Measurements from ENCODE around the gene CTDSPL2. TPM values are rescaled to one million over a fixed set of nuclear protein-coding genes. Genes with fewer than 3 reads are reported as not detected.
"Not testable (repeated sequence)": the region's sequence is repeated elsewhere in the genome, so short reads cannot be mapped to it uniquely, and the experiment has no call there.

CTDSPL2 gene
- total RNA-seq, 1 donor from 2014 or later, result 117 TPM

DNA sequence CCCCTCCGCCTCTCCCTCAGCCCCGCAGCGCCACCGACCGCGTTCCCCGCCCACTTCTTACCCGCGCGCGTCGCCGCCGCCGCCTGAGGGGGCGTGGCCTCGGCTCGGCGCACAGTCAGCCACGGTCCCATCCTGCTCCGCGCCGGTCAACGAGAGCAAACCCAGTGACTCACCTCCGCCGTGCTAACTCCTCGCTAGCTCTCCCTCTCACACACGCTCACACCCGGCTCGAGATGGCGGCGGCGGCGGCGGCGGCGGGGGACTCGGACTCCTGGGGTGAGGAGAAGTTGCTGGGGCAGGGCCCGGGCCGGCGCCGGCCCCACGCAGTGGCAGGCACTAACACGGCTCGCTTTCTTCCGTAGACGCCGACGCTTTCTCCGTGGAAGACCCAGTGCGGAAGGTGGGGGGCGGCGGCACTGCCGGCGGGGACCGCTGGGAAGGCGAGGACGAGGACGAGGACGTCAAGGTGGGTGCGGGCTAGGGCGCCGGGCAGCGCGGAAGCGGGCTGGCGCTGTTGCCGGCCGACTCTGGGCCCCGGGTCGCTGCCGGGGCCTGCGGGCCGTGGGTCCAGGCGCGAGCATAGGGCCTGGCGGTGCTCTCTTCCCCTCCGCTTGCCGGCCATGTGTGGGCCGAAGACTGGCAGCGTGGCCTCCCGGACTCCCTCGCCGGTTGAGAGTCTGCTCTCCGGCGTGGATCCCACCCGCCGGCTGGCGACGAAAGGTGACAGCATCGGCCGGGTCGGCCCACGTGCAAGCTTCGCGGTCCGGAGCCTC lies 109.7 kb downstream of the CTDSPL2 start, which contains the start of gene EIF3J:
EIF3J (plus strand) TSS at position 186 of the 773 bp plus-strand sequence; CDS start at position 234, 48 bp downstream.
- no peak for FAIRE-seq
- peak; percentile 95 for DNase-seq (ENCODE audit: low spot score in 2 of 2)

DNA sequence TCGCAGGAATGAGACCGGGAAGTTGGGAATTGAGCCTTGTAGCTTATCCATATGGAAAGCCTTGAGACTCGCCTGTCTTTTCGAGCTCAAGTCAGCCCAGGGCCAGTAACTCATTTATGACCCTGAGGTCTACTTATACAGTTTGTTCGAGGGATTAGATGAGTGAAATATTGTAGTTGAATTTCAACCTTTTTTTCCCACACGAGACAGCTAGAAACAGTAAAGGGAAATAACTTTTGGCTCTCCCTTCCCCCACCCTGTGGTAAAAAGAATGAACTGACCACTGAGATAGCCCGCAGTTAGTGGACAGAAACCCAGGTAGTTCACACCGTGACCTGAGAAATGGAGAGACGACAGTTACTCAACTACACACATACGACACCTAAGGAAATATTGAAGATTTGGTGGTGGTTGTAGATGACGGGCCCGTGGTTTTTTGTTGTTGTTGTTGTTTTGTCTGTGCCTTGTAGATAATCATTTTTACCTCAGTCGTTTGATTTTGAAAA lies 110.4 kb downstream of the CTDSPL2 start:
- DNase-seq (ENCODE audit: low spot score in 2 of 2), result no peak
- FAIRE-seq, result no peak

DNA sequence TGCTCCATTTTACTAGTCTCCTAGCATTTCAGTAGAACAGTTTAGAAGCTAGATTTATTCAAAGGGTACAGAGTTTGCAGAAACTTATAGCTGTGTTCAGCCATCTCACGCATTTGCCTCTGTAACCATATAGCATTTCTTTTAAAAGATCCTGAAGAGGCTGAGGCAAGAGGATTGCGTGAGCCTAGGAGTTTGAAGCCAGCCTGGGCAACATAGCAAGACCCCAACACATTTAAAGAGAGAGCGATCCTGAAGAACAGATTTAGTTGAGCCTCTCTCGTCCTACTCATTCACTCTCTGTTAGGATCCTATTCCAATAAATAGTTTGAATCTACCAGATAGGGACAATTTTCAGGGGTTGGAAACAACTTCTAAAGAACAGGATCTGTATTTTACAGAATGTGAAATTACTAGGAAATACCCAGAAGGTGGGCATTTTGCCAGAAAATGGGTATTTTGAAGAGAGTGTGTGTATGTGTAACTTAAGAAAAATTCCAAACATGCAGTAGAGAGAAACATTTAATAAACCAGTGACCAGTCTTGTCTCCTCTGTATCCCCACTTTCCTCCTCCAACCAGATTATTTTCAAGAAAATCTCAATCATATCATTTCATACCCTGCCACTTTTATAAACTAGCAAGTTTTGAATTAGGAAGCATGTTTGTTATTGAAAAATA lies 114.0 kb downstream of the CTDSPL2 start:
- DNase-seq (ENCODE audit: low spot score in 2 of 2), result no peak

DNA sequence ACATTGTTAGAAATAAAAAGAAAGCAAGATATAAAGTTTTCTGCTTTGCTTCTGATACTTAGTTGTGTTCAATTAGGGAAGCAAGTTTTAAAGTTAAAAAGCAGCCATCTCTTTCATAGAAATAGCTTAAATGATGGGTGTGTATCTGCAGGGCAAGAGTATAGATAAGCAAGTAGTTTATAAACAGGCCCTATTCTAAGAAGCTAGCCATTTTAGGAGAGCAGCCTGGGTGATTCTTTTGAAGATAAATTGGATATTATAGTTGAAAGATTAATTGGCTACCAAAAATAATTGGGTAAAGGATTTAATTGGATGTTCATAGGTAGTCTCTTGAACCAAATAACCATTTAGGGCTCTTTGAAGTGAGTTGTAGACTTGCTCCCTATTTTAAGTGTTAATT lies 115.2 kb downstream of the CTDSPL2 start:
- DNase-seq (ENCODE audit: low spot score in 2 of 2) (no peak), FAIRE-seq (no peak)

More for the DNA sequence above, 114.0 kb downstream of the CTDSPL2 start:
- FAIRE-seq, result no peak

DNA sequence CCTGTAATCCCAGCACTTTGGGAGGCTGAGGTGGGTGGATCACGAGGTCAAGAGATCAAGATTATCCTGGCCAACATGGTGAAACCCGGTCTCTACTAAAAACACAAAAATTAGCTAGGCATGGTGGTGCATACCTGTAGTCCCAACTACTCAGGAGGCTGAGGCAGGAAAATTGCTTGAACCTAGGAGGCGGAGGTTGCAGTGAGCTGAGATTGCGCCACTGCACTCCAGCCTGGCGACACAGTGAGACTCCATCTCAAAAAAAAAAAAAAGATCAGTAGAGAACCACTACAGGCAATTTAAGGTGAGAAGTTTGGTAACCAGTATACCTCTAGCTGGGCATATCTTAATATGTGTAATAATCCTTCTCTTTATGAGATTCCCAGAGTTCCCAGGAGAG lies 117.3 kb downstream of the CTDSPL2 start:
- not testable (repeated sequence) for DNase-seq (ENCODE audit: low spot score in 2 of 2); FAIRE-seq

DNA sequence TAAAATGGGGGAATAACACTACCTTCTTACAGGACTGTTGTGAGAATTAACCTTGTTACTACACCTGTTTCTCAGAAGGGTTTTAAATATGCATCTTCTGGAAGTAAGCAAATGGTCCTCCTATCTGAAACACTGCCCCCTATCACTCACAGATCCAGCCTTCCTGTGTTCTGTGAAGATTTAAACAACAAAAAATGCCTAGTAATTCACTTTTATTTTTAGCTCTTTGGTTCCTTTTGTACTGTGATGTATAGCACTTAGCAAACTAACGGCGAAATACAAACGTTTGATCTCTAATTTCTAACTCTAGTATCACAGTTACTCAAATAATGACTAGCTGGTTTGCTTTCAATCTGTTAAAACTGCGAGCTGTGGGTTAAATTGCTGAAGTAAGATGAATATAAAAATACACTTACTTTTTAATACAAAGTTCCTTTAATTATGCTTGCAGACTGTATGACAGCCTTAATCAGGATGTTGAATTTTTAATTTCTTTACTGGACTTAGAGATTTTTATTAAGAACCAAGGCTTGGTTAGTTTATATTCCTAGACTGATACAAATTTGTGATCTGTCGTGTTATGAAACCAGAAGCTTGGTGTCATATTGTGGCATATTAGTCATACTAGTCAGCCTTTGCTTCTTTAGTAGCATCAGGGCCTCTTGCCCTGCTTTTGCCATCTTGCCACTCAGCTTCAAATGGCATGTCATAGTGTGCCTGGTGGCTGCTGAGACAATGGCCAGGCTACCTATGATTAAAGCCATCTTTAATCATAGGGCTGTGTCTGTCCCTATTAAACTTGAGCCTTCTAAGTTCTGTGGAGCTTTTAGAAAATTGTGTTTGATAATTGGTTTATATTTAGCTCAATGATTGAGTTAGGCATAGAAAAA lies 118.7 kb downstream of the CTDSPL2 start:
- DNase-seq (ENCODE audit: low spot score in 2 of 2) (no peak), FAIRE-seq (no peak)

DNA sequence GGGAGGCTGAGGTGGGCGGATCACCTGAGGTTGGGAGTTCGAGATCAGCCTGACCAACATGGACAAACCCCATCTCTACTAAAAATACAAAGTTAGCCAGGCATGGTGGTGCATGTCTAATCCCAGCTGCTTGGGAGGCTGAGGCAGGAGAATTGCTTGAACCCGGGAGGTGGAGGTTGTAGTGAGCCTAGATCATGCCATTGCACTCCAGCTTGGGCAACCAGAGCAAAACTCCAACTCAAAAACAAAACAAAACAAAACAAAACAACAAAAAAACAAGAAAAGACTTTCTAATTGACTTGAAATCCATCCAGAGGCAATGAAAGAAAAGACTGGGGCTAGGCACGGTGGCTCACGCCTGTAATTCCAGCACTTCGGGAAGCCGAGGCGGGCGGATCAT lies 121.7 kb downstream of the CTDSPL2 start:
- not testable (repeated sequence) for DNase-seq (ENCODE audit: low spot score in 2 of 2); FAIRE-seq

DNA sequence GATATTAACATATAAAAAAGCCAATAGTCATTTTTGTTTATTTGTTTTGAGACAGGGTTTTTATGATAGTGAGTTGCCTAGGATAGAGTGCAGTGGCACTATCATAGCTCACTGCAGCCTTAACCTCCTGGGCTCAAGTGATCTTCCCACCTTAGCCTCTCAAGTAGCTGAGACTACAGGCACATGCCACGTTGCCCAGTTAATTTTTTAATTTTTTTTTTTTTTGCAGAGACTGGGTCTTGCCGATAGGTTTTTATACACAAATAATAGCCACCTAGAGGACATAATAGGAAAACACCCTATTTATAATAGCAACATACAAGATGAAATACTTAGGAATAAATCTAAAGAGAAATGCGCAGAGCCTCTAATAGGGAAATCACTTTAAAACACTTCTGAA lies 122.8 kb downstream of the CTDSPL2 start:
- DNase-seq (ENCODE audit: low spot score in 2 of 2) (no peak), FAIRE-seq (no peak)

DNA sequence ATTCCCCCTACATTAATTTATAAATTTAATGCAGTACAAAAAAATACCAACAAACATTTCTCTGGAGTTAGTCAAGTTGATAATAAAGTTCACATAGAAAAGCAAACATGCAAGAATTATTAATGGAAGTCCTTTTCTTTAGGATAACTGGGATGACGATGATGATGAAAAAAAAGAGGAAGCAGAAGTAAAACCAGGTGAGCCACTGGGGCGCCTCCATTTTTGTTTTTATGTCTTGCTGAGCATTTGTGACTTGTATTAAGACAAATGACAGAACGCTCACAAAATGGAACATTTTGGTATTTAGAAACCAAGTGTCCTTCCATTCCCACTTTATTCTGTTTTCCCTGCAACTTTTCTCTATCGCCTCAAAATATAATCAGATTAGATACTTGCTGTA lies 123.3 kb downstream of the CTDSPL2 start:
- DNase-seq (ENCODE audit: low spot score in 2 of 2) (no peak), FAIRE-seq (no peak)

DNA sequence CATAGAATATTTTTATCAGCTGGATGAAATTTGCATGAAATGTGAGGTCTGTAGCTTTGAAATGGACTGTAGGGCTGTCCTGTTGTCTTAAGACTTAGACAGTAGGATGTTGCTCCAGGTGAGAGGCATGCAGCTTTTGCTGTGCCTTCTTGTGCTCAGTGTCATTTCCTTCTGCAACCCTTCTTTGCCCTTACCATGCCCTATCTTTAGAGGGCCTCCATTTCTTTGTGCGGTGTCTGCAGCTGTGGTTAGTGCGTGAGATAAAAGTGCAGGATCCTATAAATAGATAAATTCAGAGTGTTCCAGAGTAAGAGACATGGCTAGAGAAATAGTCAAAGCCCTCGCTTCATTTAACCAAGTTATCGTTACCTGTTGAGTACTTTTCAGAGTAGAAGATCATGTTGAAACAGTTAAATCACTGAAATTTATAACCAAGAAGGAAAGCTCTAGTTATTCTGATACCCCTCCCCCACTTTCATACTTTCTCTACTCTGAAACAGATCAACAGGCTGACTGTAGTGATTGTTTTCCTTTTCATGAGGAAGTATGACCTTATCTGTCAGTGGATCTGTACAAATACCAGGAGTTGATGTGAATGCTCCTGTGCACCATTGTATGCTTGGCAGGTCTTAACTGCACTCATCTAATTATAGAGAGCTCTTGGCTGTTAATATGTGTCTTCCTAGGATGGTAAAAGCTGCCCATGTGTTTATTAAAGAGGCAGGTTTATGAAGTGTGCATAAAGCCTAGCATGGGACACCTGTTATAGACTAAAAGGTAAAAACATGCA lies 127.7 kb downstream of the CTDSPL2 start:
- DNase-seq (ENCODE audit: low spot score in 2 of 2) (no peak), FAIRE-seq (no peak)

DNA sequence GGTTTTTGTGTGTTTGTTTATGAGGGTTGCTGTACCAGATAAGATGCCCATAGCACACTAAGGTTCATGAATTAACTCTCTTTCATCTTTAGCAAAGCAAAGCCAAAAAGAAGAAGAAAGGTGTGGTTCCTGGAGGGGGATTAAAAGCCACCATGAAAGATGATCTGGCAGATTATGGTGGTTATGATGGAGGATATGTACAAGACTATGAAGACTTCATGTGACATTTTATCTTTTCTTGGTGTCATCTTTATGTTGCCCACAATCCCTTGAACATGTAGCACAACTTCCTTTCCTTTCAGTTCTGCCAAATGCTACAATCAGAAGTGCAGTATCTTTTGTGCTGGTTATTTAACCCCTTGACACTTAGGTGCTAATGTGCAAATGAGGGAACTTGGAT lies 133.5 kb downstream of the CTDSPL2 start:
- FAIRE-seq; DNase-seq (ENCODE audit: low spot score in 2 of 2): not testable (repeated sequence)

DNA sequence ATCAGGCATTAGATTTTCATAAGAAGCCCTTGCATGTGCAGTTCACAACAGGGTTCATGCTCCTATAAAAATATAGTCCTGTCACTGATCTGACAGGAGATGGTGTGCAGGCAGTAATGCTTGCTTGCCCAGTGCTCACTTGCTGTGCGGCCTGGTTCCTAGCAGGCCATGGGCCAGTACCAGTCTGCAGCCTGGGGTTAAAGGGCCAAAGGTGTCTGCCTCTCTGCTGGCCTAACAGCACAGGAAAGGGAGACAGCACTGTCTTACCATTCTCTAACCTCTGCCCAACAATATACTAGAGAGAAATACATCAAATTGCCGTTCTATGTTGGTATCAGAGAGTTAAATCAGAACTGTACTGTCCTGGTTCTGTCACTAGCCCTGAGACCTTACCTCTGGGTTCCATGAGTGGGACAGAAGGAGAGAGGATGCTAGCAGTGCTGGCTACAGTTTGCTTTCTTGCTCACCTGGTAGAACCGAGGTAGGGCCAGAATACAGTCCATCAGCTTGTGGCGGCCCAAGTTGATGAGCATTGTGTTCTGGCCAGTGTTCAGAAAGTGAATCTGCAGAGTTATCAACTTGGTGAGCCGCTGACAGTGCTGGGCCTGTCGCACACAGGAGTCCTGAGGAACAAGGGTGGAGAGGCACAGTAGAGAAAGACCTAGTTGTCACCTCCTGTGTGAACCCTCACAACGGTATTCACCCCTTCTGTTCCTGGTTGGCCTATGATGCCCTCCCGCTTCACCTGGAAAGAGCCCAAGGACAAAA lies 138.1 kb downstream of the CTDSPL2 start:
- no peak for FAIRE-seq
- DNase-seq (ENCODE audit: low spot score in 2 of 2), result no peak

DNA sequence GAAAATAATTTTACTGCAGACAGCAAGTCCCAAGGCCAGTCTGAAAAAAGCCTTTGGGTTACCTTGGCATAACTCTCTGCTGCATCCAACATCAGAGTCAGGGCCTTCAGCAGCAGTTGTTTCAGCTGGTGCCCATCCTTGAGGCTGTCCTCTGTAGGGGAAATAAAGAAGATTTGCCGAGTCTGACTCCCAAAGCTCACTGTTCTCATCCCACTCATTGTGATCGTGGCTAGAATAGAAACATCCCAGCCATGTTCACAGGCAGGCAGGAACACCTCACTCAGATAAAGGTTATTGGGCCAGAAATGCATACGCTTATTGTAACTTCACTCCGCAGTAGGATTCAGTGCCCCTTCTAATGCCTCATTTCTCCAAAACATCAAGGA lies 138.7 kb downstream of the CTDSPL2 start:
- FAIRE-seq, result no peak

DNA sequence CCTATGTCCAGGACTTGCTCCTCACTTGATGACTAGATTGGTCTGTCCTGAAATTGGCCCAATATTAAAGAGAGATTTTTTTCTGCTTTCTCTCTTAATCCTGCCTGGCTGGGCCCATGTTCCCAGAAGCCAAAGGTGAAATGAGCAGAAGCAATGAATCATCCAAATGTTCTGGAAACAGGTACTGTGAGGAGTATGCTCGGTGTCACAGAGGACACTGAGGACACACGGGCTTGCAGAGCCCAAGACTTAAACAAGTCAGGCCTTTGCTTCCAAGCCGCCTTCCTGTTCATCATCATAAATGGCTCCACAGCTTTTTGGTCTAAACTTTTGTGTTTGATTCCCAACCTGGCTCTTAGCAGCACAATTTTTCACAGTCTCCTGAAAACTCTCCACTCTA lies 140.9 kb downstream of the CTDSPL2 start:
- no peak for FAIRE-seq

More for the DNA sequence above, 138.7 kb downstream of the CTDSPL2 start:
- no peak for DNase-seq (ENCODE audit: low spot score in 2 of 2)

DNA sequence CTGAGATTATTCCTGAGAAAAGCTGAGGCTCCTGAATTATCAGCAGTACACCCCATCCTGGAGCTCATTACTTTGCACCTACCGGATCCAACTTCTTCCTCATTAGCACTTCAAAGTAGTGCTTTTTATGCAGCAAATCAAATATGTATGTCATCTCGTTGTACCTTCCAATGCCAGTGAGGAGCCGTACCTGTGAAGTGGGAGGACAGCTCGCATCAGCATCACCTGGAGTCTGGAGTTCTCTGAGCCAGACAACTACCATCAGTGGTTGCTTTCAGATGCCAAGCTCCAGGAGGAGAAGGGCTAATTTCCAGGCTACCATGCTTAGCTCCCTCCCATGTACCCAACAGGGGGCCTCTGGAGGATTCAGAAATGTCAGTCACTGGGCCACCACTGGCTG lies 141.9 kb downstream of the CTDSPL2 start:
- FAIRE-seq (no peak), DNase-seq (ENCODE audit: low spot score in 2 of 2) (no peak)

More for the DNA sequence above, 140.9 kb downstream of the CTDSPL2 start:
- DNase-seq (ENCODE audit: low spot score in 2 of 2), result no peak

DNA sequence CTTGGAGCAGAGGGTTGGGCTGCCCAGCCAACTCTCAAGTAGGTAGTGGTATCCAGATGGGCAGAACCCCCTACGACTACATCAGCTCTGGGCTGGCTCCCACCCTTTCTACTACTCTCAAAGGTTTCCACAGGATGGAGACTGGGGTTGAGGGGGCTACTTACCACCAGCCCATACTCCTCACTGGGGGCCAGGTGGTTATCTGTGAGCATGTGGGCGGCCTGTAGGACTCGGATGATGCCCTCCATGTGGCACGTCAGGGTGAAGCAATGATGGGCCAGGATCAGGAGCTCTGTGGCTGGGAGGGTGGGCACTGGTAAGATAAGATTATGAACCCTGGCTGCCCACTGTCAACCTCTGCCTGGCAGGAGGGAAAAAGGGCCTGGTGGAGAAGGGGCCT lies 142.9 kb downstream of the CTDSPL2 start:
- DNase-seq (ENCODE audit: low spot score in 2 of 2) (no peak), FAIRE-seq (no peak)

DNA sequence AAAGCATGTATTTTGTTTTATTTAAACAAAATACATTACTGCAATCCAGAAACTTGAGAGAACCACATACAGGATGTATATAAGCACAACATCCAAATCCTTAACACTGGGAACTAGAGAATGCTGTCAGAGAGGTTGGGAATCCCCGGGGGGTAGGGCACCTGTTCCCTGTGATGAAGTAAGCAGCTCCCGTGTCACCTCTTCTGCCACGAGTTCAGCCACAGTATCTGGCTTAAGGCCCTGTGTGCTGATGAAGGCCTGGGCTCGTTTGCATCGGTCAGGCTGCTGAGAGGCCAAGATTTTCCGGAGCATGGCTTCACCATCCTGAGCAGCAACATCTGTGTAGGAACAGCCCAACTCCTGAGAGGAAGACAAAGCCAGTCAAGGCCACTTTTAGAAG lies 146.0 kb downstream of the CTDSPL2 start:
- DNase-seq (ENCODE audit: low spot score in 2 of 2) (no peak), FAIRE-seq (no peak)

DNA sequence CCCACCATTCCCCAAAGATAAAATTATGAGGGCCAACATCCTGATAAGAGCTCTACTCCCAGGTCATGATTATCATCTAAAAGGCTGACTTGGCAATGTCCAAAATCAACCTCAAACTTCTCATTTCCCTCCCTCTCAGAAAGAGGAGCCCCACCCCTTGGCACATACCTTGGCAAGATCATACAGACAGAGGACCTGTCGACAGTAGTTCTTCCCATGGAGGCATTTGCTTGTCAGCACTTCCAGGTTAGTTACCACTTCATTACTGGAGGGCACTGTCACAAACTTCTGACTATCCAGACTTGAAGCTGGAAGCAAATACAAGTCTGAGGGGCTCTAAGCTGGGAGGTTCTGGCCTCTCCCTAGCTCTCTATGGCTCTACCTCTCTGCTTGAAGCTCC lies 147.3 kb downstream of the CTDSPL2 start:
- no peak for DNase-seq (ENCODE audit: low spot score in 2 of 2)
- FAIRE-seq, result no peak

Data from frontal cortex (tissue), 4 donors.